Articular chondrocyte of knee joint (primary cell): Measurements from ENCODE around the gene OBSL1. TPM values are rescaled to one million over a fixed set of nuclear protein-coding genes. Genes with fewer than 3 reads are reported as not detected.

Source experiments
- small RNA-seq: library from RNA; depleted of rRNA; stranded (forward); fragments of <200 nt; gene quantifications from one replicate; pipeline ENCODE3, GENCODE V24; 2012
- total RNA-seq: library from RNA; depleted of rRNA; stranded (reverse); fragments of >200 nt; gene quantifications from 2 replicates; pipeline ENCODE4 v1.2.3, GENCODE V29; 2012

The OBSL1 gene
- 57.1 and 60.0 TPM in 2 replicates for total RNA-seq

GRCh38 chr2:219571311-219572236, at the start of gene OBSL1:
OBSL1 (minus strand) TSS chr2:219571539; CDS start chr2:219571232, 307 bp downstream.

GRCh38 chr2:219597552-219598307, 26.4 kb upstream of the OBSL1 start, which contains the start of gene STK11IP:
STK11IP (plus strand) TSS chr2:219597857; CDS start chr2:219598120, 263 bp downstream.

GRCh38 chr2:219572237-219573001, 1.1 kb upstream of the OBSL1 start, which contains the start of gene INHA:
INHA (plus strand) TSS chr2:219572310; CDS start chr2:219572375, 65 bp downstream.

GRCh38 chr2:219543596-219544358, 27.6 kb downstream of the OBSL1 start, which contains the start of the genes CHPF and TMEM198:
CHPF (minus strand) TSS chr2:219543809; CDS start chr2:219543538, 271 bp downstream.
TMEM198 (plus strand) TSS chr2:219544028; CDS start chr2:219544728, 700 bp downstream.

GRCh38 chr2:219514196-219514761, 57.1 kb downstream of the OBSL1 start, which contains the start of gene ASIC4:
ASIC4 (plus strand) TSS chr2:219514482; CDS start chr2:219514725, 243 bp downstream.

Small RNA genes within 50 kb of the gene (small RNA-seq; reads per million reads assigned to genes)
- gene MIR3132 (not detected), gene RN7SKP213 (not detected)

Other genes with a start within 250 kb of the OBSL1 start
- not detected in 2 replicates for gene RESP18, start 238.8 kb downstream of the OBSL1 start, total RNA-seq
- gene DNPEP, start 183.6 kb downstream of the OBSL1 start, total RNA-seq: 43.6 and 52.8 TPM in 2 replicates
- gene DES, start 153.2 kb downstream of the OBSL1 start, total RNA-seq: 0.76 and 1.6 TPM in 2 replicates
- gene SPEG, start 136.7 kb downstream of the OBSL1 start, total RNA-seq: 18.6 and 28.7 TPM in 2 replicates
- 44.3 and 46.0 TPM in 2 replicates for gene GMPPA, start 72.6 kb downstream of the OBSL1 start, total RNA-seq
- gene ASIC4, start 57.1 kb downstream of the OBSL1 start, total RNA-seq: under 0.01 TPM in 1 of 2 replicates, not detected in the other
- gene CHPF, start 27.7 kb downstream of the OBSL1 start, total RNA-seq: 102 and 129 TPM in 2 replicates
- 1.1 and 1.3 TPM in 2 replicates for gene TMEM198, start 27.5 kb downstream of the OBSL1 start, total RNA-seq
- 0.11 and 0.26 TPM in 2 replicates for gene INHA, start 771 bp upstream of the OBSL1 start, total RNA-seq
- gene STK11IP, start 26.3 kb upstream of the OBSL1 start, total RNA-seq: 12.1 and 12.3 TPM in 2 replicates
- 3.6 and 3.8 TPM in 2 replicates for gene SLC4A3, start 56.1 kb upstream of the OBSL1 start, total RNA-seq